ENCODE results near the gene ERICH6B. TPM values are rescaled to one million over a fixed set of nuclear protein-coding genes. Genes with fewer than 3 reads are reported as not detected.
A peak's percentile ranks its signal among the peaks of the same experiment; 100 is the strongest.

Gene ERICH6B
- total RNA-seq, 2 experiments from 2014 or later = not detected

GRCh38 chr13:45544520-45544919 lies 71.0 kb downstream of the ERICH6B start:
- CTCF ChIA-PET = interaction anchor here (1.5 kb wide), 1 partner anchor 174 kb away, joined by 3 read pairs; no protein-coding TSS in a partner anchor
- no peak for ATAC-seq
- Mint-ChIP-seq H3K27me3 (peaks cover 10% of the 10 kb centered on the region), H3K36me3 (no peaks in the 10 kb centered on the region), H3K9me3 (ENCODE audit: low read depth) (no peaks in the 10 kb centered on the region), H3K4me1 (no peaks in the 10 kb centered on the region), H3K27ac (no peak overlapping the region), H3K4me3 (no peak overlapping the region)
- no peak for DNase-seq

- H3K9me3 Mint-ChIP-seq (ENCODE audit: low read depth) = no peaks in the 10 kb centered on the region
- no peak overlapping the region for H3K4me3 Mint-ChIP-seq
- H3K27ac Mint-ChIP-seq = no peak overlapping the region
- H3K27me3 Mint-ChIP-seq = peaks cover 5% of the 10 kb centered on the region
- no peak for DNase-seq
- no peaks in the 10 kb centered on the region for H3K36me3 Mint-ChIP-seq
- no peak for ATAC-seq
- CTCF ChIA-PET = no interaction called here
- H3K4me1 Mint-ChIP-seq = peaks cover 7% of the 10 kb centered on the region
Observed at GRCh38 chr13:45542878-45543277, 72.7 kb downstream of the ERICH6B start.

- Mint-ChIP-seq H3K4me1 (peaks cover 12% of the 10 kb centered on the region), H3K27ac (no peak overlapping the region), H3K27me3 (peaks cover 2% of the 10 kb centered on the region), H3K9me3 (ENCODE audit: low read depth) (no peaks in the 10 kb centered on the region), H3K36me3 (no peaks in the 10 kb centered on the region), H3K4me3 (no peak overlapping the region)
- CTCF ChIA-PET = no interaction called here
- ATAC-seq (no peak), DNase-seq (no peak)
Observed at GRCh38 chr13:45542391-45542790, 73.1 kb downstream of the ERICH6B start.

- Mint-ChIP-seq H3K27me3 (no peaks in the 10 kb centered on the region), H3K4me1 (peaks cover 18% of the 10 kb centered on the region), H3K9me3 (ENCODE audit: low read depth) (no peaks in the 10 kb centered on the region), H3K27ac (no peak overlapping the region), H3K4me3 (no peak overlapping the region), H3K36me3 (peaks cover 2% of the 10 kb centered on the region)
- DNase-seq (no peak), ATAC-seq (no peak)
- CTCF ChIA-PET = no interaction called here
Observed at GRCh38 chr13:45541806-45542205, 73.7 kb downstream of the ERICH6B start.

GRCh38 chr13:45540864-45541263 lies 74.7 kb downstream of the ERICH6B start:
- ATAC-seq = no peak
- no peak for DNase-seq
- no peaks in the 10 kb centered on the region for H3K9me3 Mint-ChIP-seq (ENCODE audit: low read depth)
- peaks cover 20% of the 10 kb centered on the region for H3K4me1 Mint-ChIP-seq
- H3K4me3 Mint-ChIP-seq = no peak overlapping the region
- CTCF ChIA-PET = no interaction called here
- H3K27me3 Mint-ChIP-seq = no peaks in the 10 kb centered on the region
- H3K27ac Mint-ChIP-seq = no peak overlapping the region
- H3K36me3 Mint-ChIP-seq = peaks cover 3% of the 10 kb centered on the region

GRCh38 chr13:45540195-45540594 lies 75.3 kb downstream of the ERICH6B start:
- DNase-seq (no peak), ATAC-seq (no peak)
- no peaks in the 10 kb centered on the region for H3K9me3 Mint-ChIP-seq (ENCODE audit: low read depth)
- peaks cover 20% of the 10 kb centered on the region for H3K4me1 Mint-ChIP-seq
- no peaks in the 10 kb centered on the region for H3K27me3 Mint-ChIP-seq
- no peak overlapping the region for H3K27ac Mint-ChIP-seq
- CTCF ChIA-PET = no interaction called here
- H3K36me3 Mint-ChIP-seq = peaks cover 3% of the 10 kb centered on the region
- no peak overlapping the region for H3K4me3 Mint-ChIP-seq

GRCh38 chr13:45538382-45538781 lies 77.2 kb downstream of the ERICH6B start:
- H3K4me1 Mint-ChIP-seq = peaks cover 20% of the 10 kb centered on the region
- H3K4me3 Mint-ChIP-seq = no peak overlapping the region
- ATAC-seq (peak; percentile 39), DNase-seq (no peak)
- H3K27me3 Mint-ChIP-seq = no peaks in the 10 kb centered on the region
- H3K36me3 Mint-ChIP-seq = peaks cover 7% of the 10 kb centered on the region
- no peaks in the 10 kb centered on the region for H3K9me3 Mint-ChIP-seq (ENCODE audit: low read depth)
- CTCF ChIA-PET = interaction anchor here (0.6 kb wide), 1 partner anchor 309 kb away, joined by 3 read pairs; no protein-coding TSS in a partner anchor
- H3K27ac Mint-ChIP-seq = no peak overlapping the region

GRCh38 chr13:45537516-45537915 lies 78.0 kb downstream of the ERICH6B start:
- CTCF ChIA-PET = no interaction called here
- ATAC-seq (no peak), DNase-seq (no peak)
- peaks cover 12% of the 10 kb centered on the region for H3K36me3 Mint-ChIP-seq
- no peak overlapping the region for H3K4me3 Mint-ChIP-seq
- no peaks in the 10 kb centered on the region for H3K9me3 Mint-ChIP-seq (ENCODE audit: low read depth)
- H3K4me1 Mint-ChIP-seq = peaks cover 20% of the 10 kb centered on the region
- peak overlapping the region; percentile 67 for H3K27ac Mint-ChIP-seq
- no peaks in the 10 kb centered on the region for H3K27me3 Mint-ChIP-seq

GRCh38 chr13:45536224-45536623 lies 79.3 kb downstream of the ERICH6B start:
- H3K36me3 Mint-ChIP-seq = peaks cover 15% of the 10 kb centered on the region

GRCh38 chr13:45534604-45535003 lies 80.9 kb downstream of the ERICH6B start:
- DNase-seq (no peak), ATAC-seq (no peak)
- Mint-ChIP-seq H3K27me3 (no peaks in the 10 kb centered on the region), H3K9me3 (ENCODE audit: low read depth) (no peaks in the 10 kb centered on the region), H3K4me3 (no peak overlapping the region), H3K36me3 (peaks cover 26% of the 10 kb centered on the region), H3K27ac (no peak overlapping the region), H3K4me1 (peaks cover 20% of the 10 kb centered on the region)
- CTCF ChIA-PET = no interaction called here

More at GRCh38 chr13:45536224-45536623, 79.3 kb downstream of the ERICH6B start:
- DNase-seq = no peak
- no peaks in the 10 kb centered on the region for H3K27me3 Mint-ChIP-seq
- no peak for ATAC-seq
- no peak overlapping the region for H3K4me3 Mint-ChIP-seq
- H3K9me3 Mint-ChIP-seq (ENCODE audit: low read depth) = no peaks in the 10 kb centered on the region
- CTCF ChIA-PET = no interaction called here
- no peak overlapping the region for H3K27ac Mint-ChIP-seq
- H3K4me1 Mint-ChIP-seq = peaks cover 20% of the 10 kb centered on the region

- Mint-ChIP-seq H3K9me3 (ENCODE audit: low read depth) (no peaks in the 10 kb centered on the region), H3K27me3 (no peaks in the 10 kb centered on the region), H3K4me3 (no peak overlapping the region), H3K36me3 (peaks cover 39% of the 10 kb centered on the region), H3K27ac (no peak overlapping the region), H3K4me1 (no peaks in the 10 kb centered on the region)
- CTCF ChIA-PET = no interaction called here
- ATAC-seq (no peak), DNase-seq (no peak)
Observed at GRCh38 chr13:45529758-45530157, 85.8 kb downstream of the ERICH6B start.

GRCh38 chr13:45527699-45528462 lies 87.7 kb downstream of the ERICH6B start:
- Mint-ChIP-seq H3K4me3 (no peak overlapping the region), H3K27ac (no peak overlapping the region), H3K9me3 (ENCODE audit: low read depth) (no peaks in the 10 kb centered on the region), H3K4me1 (no peaks in the 10 kb centered on the region), H3K27me3 (no peaks in the 10 kb centered on the region), H3K36me3 (peaks cover 38% of the 10 kb centered on the region)
- ATAC-seq (no peak), DNase-seq (no peak)
- CTCF ChIA-PET = no interaction called here

- Mint-ChIP-seq H3K4me3 (no peak overlapping the region), H3K4me1 (peaks cover 22% of the 10 kb centered on the region), H3K27ac (no peak overlapping the region), H3K36me3 (peaks cover 54% of the 10 kb centered on the region), H3K27me3 (no peaks in the 10 kb centered on the region), H3K9me3 (ENCODE audit: low read depth) (no peaks in the 10 kb centered on the region)
- DNase-seq = no peak
- CTCF ChIA-PET = no interaction called here
- ATAC-seq = no peak
Observed at GRCh38 chr13:45522571-45522970, 93.0 kb downstream of the ERICH6B start.

- DNase-seq = no peak
- Mint-ChIP-seq H3K9me3 (ENCODE audit: low read depth) (no peaks in the 10 kb centered on the region), H3K27me3 (no peaks in the 10 kb centered on the region), H3K4me1 (peaks cover 32% of the 10 kb centered on the region), H3K4me3 (no peak overlapping the region), H3K27ac (no peak overlapping the region), H3K36me3 (peaks cover 58% of the 10 kb centered on the region)
- CTCF ChIA-PET = no interaction called here
- no peak for ATAC-seq
Observed at GRCh38 chr13:45521297-45521696, 94.2 kb downstream of the ERICH6B start.
